Measurements from ENCODE around the gene GLUL.

GLUL gene

GRCh38 chr1:182426442-182427430 is 35.1 kb upstream of the GLUL start:
- no peak overlapping the region for H3K27ac ChIP-seq (ENCODE audit: low read depth, low read length, poor library complexity, severe bottlenecking)
- TF ChIP-seq EZH2 (IDR thresholded peaks at IDR 0.05; ENCODE audit: borderline replicate concordance, low read length) (no peak), CTCF (IDR thresholded peaks at IDR 0.05; ENCODE audit: low read length) (no peak)
- H3K9me2 ChIP-seq (ENCODE audit: low read depth, low read length): no peaks in the 10 kb centered on the region
- H4K20me1 ChIP-seq (ENCODE audit: insufficient read depth, low read length): no peaks in the 10 kb centered on the region
- H3K79me2 ChIP-seq (ENCODE audit: insufficient read depth, low read length): no peaks in the 10 kb centered on the region
- H3K36me3 ChIP-seq (ENCODE audit: insufficient read depth, low read length): no peaks in the 10 kb centered on the region
- no peak overlapping the region for H3K4me3 ChIP-seq (ENCODE audit: low read depth, low read length, poor library complexity, severe bottlenecking)
- H2AFZ ChIP-seq (ENCODE audit: low read length): no peak overlapping the region
- no peaks in the 10 kb centered on the region for H3K27me3 ChIP-seq (ENCODE audit: insufficient read depth, low read length)
- no peaks in the 10 kb centered on the region for H3F3A ChIP-seq (ENCODE audit: insufficient read depth, low read length)
- H3K4me2 ChIP-seq (ENCODE audit: low read length): no peak overlapping the region
- H3K9ac ChIP-seq (ENCODE audit: low read length): no peak overlapping the region
- H3K4me1 ChIP-seq (ENCODE audit: insufficient read depth, low read length, severe bottlenecking): no peaks in the 10 kb centered on the region
- no peaks in the 10 kb centered on the region for H3K9me3 ChIP-seq (ENCODE audit: low read length)

GRCh38 chr1:182415789-182416188 is 24.2 kb upstream of the GLUL start:
- no peak overlapping the region for H2AFZ ChIP-seq (ENCODE audit: low read length)
- H3K36me3 ChIP-seq (ENCODE audit: insufficient read depth, low read length): no peaks in the 10 kb centered on the region
- no peak for TF ChIP-seq EZH2 (IDR thresholded peaks at IDR 0.05; ENCODE audit: borderline replicate concordance, low read length)
- H3K27me3 ChIP-seq (ENCODE audit: insufficient read depth, low read length): no peaks in the 10 kb centered on the region
- H3K9me2 ChIP-seq (ENCODE audit: low read depth, low read length): no peaks in the 10 kb centered on the region
- H3K27ac ChIP-seq (ENCODE audit: low read depth, low read length, poor library complexity, severe bottlenecking): no peak overlapping the region
- H3K4me1 ChIP-seq (ENCODE audit: insufficient read depth, low read length, severe bottlenecking): no peaks in the 10 kb centered on the region
- no peaks in the 10 kb centered on the region for H3K79me2 ChIP-seq (ENCODE audit: insufficient read depth, low read length)
- H3K9me3 ChIP-seq (ENCODE audit: low read length): no peaks in the 10 kb centered on the region
- H3K9ac ChIP-seq (ENCODE audit: low read length): no peak overlapping the region
- no peak overlapping the region for H3K4me3 ChIP-seq (ENCODE audit: low read depth, low read length, poor library complexity, severe bottlenecking)
- no peaks in the 10 kb centered on the region for H3F3A ChIP-seq (ENCODE audit: insufficient read depth, low read length)
- no peak overlapping the region for H3K4me2 ChIP-seq (ENCODE audit: low read length)
- H4K20me1 ChIP-seq (ENCODE audit: insufficient read depth, low read length): no peaks in the 10 kb centered on the region

GRCh38 chr1:182413969-182414368 is 22.4 kb upstream of the GLUL start:
- H3F3A ChIP-seq (ENCODE audit: insufficient read depth, low read length): no peaks in the 10 kb centered on the region
- no peaks in the 10 kb centered on the region for H3K9me3 ChIP-seq (ENCODE audit: low read length)
- H3K4me3 ChIP-seq (ENCODE audit: low read depth, low read length, poor library complexity, severe bottlenecking): no peak overlapping the region
- no peaks in the 10 kb centered on the region for H4K20me1 ChIP-seq (ENCODE audit: insufficient read depth, low read length)
- H2AFZ ChIP-seq (ENCODE audit: low read length): no peak overlapping the region
- no peaks in the 10 kb centered on the region for H3K27me3 ChIP-seq (ENCODE audit: insufficient read depth, low read length)
- no peaks in the 10 kb centered on the region for H3K79me2 ChIP-seq (ENCODE audit: insufficient read depth, low read length)
- no peak overlapping the region for H3K27ac ChIP-seq (ENCODE audit: low read depth, low read length, poor library complexity, severe bottlenecking)
- no peaks in the 10 kb centered on the region for H3K4me1 ChIP-seq (ENCODE audit: insufficient read depth, low read length, severe bottlenecking)
- TF ChIP-seq EZH2 (IDR thresholded peaks at IDR 0.05; ENCODE audit: borderline replicate concordance, low read length): no peak
- no peak for TF ChIP-seq CTCF (IDR thresholded peaks at IDR 0.05; ENCODE audit: low read length)
- no peaks in the 10 kb centered on the region for H3K36me3 ChIP-seq (ENCODE audit: insufficient read depth, low read length)
- H3K9me2 ChIP-seq (ENCODE audit: low read depth, low read length): no peaks in the 10 kb centered on the region
- no peak overlapping the region for H3K9ac ChIP-seq (ENCODE audit: low read length)
- H3K4me2 ChIP-seq (ENCODE audit: low read length): no peak overlapping the region

Measured in OCI-LY1 (cell line).